Measurements from ENCODE around the gene CDKN2B-AS1.

CDKN2B-AS1 gene

GRCh38 chr9:22041775-22042174 is 47.2 kb downstream of the CDKN2B-AS1 start:
- H3K27me3 ChIP-seq (ENCODE audit: control insufficient read depth in 1 of 2, insufficient read depth in 2 of 2, low read length in 2 of 2): no peaks in the 10 kb centered on the region
- no peak overlapping the region for H3K4me3 ChIP-seq (ENCODE audit: low read depth in 1 of 2, low read length in 2 of 2)
- H3K36me3 ChIP-seq (ENCODE audit: control insufficient read depth in 1 of 2, insufficient read depth in 2 of 2, low read length in 2 of 2): no peaks in the 10 kb centered on the region
- no peak overlapping the region for H3K27ac ChIP-seq (ENCODE audit: low read depth, low read length)
- H3K9ac ChIP-seq (ENCODE audit: low read depth in 1 of 2, low read length in 2 of 2): no peak overlapping the region
- H3K9me3 ChIP-seq (ENCODE audit: control insufficient read depth in 1 of 2, low read length in 2 of 2): no peaks in the 10 kb centered on the region
- peaks cover 27 to 57% of the 10 kb centered on the region in 2 donors for H3K4me1 ChIP-seq (ENCODE audit: control insufficient read depth in 1 of 2, insufficient read depth in 2 of 2, low read length in 2 of 2)

GRCh38 chr9:22043928-22044327 is 49.3 kb downstream of the CDKN2B-AS1 start:
- H3K27ac ChIP-seq (ENCODE audit: low read depth, low read length): no peak overlapping the region
- H3K9me3 ChIP-seq (ENCODE audit: control insufficient read depth in 1 of 2, low read length in 2 of 2): no peaks in the 10 kb centered on the region
- no peaks in the 10 kb centered on the region for H3K36me3 ChIP-seq (ENCODE audit: control insufficient read depth in 1 of 2, insufficient read depth in 2 of 2, low read length in 2 of 2)
- H3K4me3 ChIP-seq (ENCODE audit: low read depth in 1 of 2, low read length in 2 of 2): no peak overlapping the region
- no peak overlapping the region for H3K9ac ChIP-seq (ENCODE audit: low read depth in 1 of 2, low read length in 2 of 2)
- H3K4me1 ChIP-seq (ENCODE audit: control insufficient read depth in 1 of 2, insufficient read depth in 2 of 2, low read length in 2 of 2): peaks cover 32 to 51% of the 10 kb centered on the region in 2 donors
- no peaks in the 10 kb centered on the region for H3K27me3 ChIP-seq (ENCODE audit: control insufficient read depth in 1 of 2, insufficient read depth in 2 of 2, low read length in 2 of 2)

DNA sequence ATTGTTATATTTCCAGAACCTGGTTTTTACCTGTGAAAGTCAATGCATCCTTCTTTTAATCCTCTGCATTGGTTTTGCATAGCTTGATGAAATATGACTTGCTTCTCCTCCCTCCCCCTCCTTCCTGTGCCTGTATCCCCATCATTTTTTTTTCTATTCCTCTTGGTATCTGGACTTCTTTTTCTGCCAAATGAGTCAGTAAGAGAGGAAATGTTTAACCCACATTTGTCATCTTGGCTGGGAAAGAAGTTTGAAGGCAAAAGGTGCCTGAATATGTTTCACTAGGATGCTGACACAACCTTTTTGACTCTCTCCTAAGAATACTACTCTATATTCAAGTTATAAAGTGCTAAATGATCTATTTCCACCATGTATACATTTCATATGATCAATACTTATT is 50.0 kb downstream of the CDKN2B-AS1 start:
- H3K27ac ChIP-seq (ENCODE audit: low read depth, low read length): no peak overlapping the region
- H3K9me3 ChIP-seq (ENCODE audit: control insufficient read depth in 1 of 2, low read length in 2 of 2): no peaks in the 10 kb centered on the region
- no peak overlapping the region for H3K4me3 ChIP-seq (ENCODE audit: low read depth in 1 of 2, low read length in 2 of 2)
- no peaks in the 10 kb centered on the region for H3K36me3 ChIP-seq (ENCODE audit: control insufficient read depth in 1 of 2, insufficient read depth in 2 of 2, low read length in 2 of 2)
- H3K9ac ChIP-seq (ENCODE audit: low read depth in 1 of 2, low read length in 2 of 2): no peak overlapping the region
- peaks cover 26 to 45% of the 10 kb centered on the region in 2 donors for H3K4me1 ChIP-seq (ENCODE audit: control insufficient read depth in 1 of 2, insufficient read depth in 2 of 2, low read length in 2 of 2)
- H3K27me3 ChIP-seq (ENCODE audit: control insufficient read depth in 1 of 2, insufficient read depth in 2 of 2, low read length in 2 of 2): no peaks in the 10 kb centered on the region

DNA sequence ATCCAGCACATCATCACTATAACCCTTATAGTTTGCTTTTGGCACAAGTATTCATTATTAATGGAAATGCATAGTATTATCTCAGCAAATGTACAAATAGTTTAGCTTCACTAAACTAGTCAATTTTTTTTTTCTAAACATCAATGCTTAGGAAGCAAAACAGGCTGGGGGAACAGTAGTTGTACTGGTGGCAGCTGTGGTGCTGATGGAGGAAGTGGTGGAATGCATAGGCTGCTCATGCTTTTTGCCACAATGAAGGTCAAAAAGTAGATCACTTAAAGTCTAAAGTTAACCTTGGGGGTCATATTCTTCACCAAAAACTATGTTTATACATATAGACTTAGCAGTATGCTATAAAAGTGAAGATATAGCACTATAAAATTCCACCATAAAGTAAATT is 50.8 kb downstream of the CDKN2B-AS1 start:
- H3K9ac ChIP-seq (ENCODE audit: low read depth in 1 of 2, low read length in 2 of 2): no peak overlapping the region
- H3K36me3 ChIP-seq (ENCODE audit: control insufficient read depth in 1 of 2, insufficient read depth in 2 of 2, low read length in 2 of 2): no peaks in the 10 kb centered on the region
- H3K27ac ChIP-seq (ENCODE audit: low read depth, low read length): no peak overlapping the region
- H3K4me3 ChIP-seq (ENCODE audit: low read depth in 1 of 2, low read length in 2 of 2): no peak overlapping the region
- H3K9me3 ChIP-seq (ENCODE audit: control insufficient read depth in 1 of 2, low read length in 2 of 2): no peaks in the 10 kb centered on the region
- H3K27me3 ChIP-seq (ENCODE audit: control insufficient read depth in 1 of 2, insufficient read depth in 2 of 2, low read length in 2 of 2): no peaks in the 10 kb centered on the region
- H3K4me1 ChIP-seq (ENCODE audit: control insufficient read depth in 1 of 2, insufficient read depth in 2 of 2, low read length in 2 of 2): peaks cover 18 to 37% of the 10 kb centered on the region in 2 donors

GRCh38 chr9:22046243-22046885 is 51.8 kb downstream of the CDKN2B-AS1 start:
- H3K9ac ChIP-seq (ENCODE audit: low read depth in 1 of 2, low read length in 2 of 2): no peak overlapping the region
- H3K4me3 ChIP-seq (ENCODE audit: low read depth in 1 of 2, low read length in 2 of 2): no peak overlapping the region
- no peaks in the 10 kb centered on the region for H3K9me3 ChIP-seq (ENCODE audit: control insufficient read depth in 1 of 2, low read length in 2 of 2)
- no peaks in the 10 kb centered on the region for H3K27me3 ChIP-seq (ENCODE audit: control insufficient read depth in 1 of 2, insufficient read depth in 2 of 2, low read length in 2 of 2)
- peaks cover 14 to 28% of the 10 kb centered on the region in 2 donors for H3K4me1 ChIP-seq (ENCODE audit: control insufficient read depth in 1 of 2, insufficient read depth in 2 of 2, low read length in 2 of 2)
- no peak overlapping the region for H3K27ac ChIP-seq (ENCODE audit: low read depth, low read length)
- no peaks in the 10 kb centered on the region for H3K36me3 ChIP-seq (ENCODE audit: control insufficient read depth in 1 of 2, insufficient read depth in 2 of 2, low read length in 2 of 2)

DNA sequence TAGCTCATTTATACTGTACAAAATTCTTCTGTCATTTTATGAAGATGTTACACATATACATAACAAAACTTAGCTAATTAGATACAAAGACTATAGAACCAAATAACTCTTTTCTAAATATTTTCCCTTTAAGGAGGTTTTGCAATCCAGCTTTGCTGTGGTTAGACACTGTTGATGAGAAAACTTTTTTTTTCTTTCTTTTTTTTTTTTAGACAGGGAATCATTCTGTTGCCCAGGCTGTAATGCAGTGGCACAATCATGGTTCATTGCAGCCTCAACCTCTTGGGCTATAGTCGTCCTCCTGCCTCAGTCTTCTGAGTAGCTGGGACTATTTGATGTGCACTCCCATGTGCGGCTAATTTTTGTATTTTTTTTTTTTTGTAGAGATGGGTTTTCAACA is 53.0 kb downstream of the CDKN2B-AS1 start:
- H3K36me3 ChIP-seq (ENCODE audit: control insufficient read depth in 1 of 2, insufficient read depth in 2 of 2, low read length in 2 of 2): no peaks in the 10 kb centered on the region
- H3K9me3 ChIP-seq (ENCODE audit: control insufficient read depth in 1 of 2, low read length in 2 of 2): no peaks in the 10 kb centered on the region
- H3K9ac ChIP-seq (ENCODE audit: low read depth in 1 of 2, low read length in 2 of 2): no peak overlapping the region
- no peak overlapping the region for H3K4me3 ChIP-seq (ENCODE audit: low read depth in 1 of 2, low read length in 2 of 2)
- H3K4me1 ChIP-seq (ENCODE audit: control insufficient read depth in 1 of 2, insufficient read depth in 2 of 2, low read length in 2 of 2): peaks cover 11 to 15% of the 10 kb centered on the region in 2 donors
- H3K27ac ChIP-seq (ENCODE audit: low read depth, low read length): no peak overlapping the region
- no peaks in the 10 kb centered on the region for H3K27me3 ChIP-seq (ENCODE audit: control insufficient read depth in 1 of 2, insufficient read depth in 2 of 2, low read length in 2 of 2)

- Histone ChIP-seq H3K36me3 (ENCODE audit: control insufficient read depth in 1 of 2, insufficient read depth in 2 of 2, low read length in 2 of 2) (no peaks in the 10 kb centered on the region), H3K9me3 (ENCODE audit: control insufficient read depth in 1 of 2, low read length in 2 of 2) (no peaks in the 10 kb centered on the region), H3K4me3 (ENCODE audit: low read depth in 1 of 2, low read length in 2 of 2) (no peak overlapping the region), H3K27me3 (ENCODE audit: control insufficient read depth in 1 of 2, insufficient read depth in 2 of 2, low read length in 2 of 2) (no peaks in the 10 kb centered on the region), H3K4me1 (ENCODE audit: control insufficient read depth in 1 of 2, insufficient read depth in 2 of 2, low read length in 2 of 2) (peaks cover 11 to 13% of the 10 kb centered on the region in 2 donors), H3K27ac (ENCODE audit: low read depth, low read length) (no peak overlapping the region), H3K9ac (ENCODE audit: low read depth in 1 of 2, low read length in 2 of 2) (no peak overlapping the region)
These were observed 54.8 kb downstream of the CDKN2B-AS1 start for GRCh38 chr9:22049411-22049810.

DNA sequence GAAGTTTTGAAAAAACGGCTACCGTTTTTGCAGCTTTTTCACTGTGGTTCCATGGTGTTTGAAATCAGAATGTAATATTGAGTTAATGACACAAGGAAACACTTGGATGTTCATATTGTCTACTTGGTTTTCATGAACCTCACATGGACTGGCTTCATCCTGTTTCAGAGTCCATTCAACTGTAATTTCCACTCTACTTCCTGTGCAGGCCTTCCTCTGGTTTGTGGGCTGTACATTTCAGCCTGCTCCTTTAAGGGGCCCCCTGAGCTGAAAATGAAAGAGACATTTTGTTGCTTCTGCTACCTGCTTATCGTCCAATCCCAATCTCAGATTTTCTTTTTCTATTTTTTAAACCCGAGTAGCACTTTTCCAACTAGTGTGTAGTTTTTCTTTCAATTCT is 56.3 kb downstream of the CDKN2B-AS1 start:
- Histone ChIP-seq H3K36me3 (ENCODE audit: control insufficient read depth in 1 of 2, insufficient read depth in 2 of 2, low read length in 2 of 2) (no peaks in the 10 kb centered on the region), H3K27me3 (ENCODE audit: control insufficient read depth in 1 of 2, insufficient read depth in 2 of 2, low read length in 2 of 2) (no peaks in the 10 kb centered on the region), H3K27ac (ENCODE audit: low read depth, low read length) (no peak overlapping the region), H3K9ac (ENCODE audit: low read depth in 1 of 2, low read length in 2 of 2) (no peak overlapping the region), H3K9me3 (ENCODE audit: control insufficient read depth in 1 of 2, low read length in 2 of 2) (no peaks in the 10 kb centered on the region), H3K4me1 (ENCODE audit: control insufficient read depth in 1 of 2, insufficient read depth in 2 of 2, low read length in 2 of 2) (peaks cover 11 to 12% of the 10 kb centered on the region in 2 donors), H3K4me3 (ENCODE audit: low read depth in 1 of 2, low read length in 2 of 2) (no peak overlapping the region)

DNA sequence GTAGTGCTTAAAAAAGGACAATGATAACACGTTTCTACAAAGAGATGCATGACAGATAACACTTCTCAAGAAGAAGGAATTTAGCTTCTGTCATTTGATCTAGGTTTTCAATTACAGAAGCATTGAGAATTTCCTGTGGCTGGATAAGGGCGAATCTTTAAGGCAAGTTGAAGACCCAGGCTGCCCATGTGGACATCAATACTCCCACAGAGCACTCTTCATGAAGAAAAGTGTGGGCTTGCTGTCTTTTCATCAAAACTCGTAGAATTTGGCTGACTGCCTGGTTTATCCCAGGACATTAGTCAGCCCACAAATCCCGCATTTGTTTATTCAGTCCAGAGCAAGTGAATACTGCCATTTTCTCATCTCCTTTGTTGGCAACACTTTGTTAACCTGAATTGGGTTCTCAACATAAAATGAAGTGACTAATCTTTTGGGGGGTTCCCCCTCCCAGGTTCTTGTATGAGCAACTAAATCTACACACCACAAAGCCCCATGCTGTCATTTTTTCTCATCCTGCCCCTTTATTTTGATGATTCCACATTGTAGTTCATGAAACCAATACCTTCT is 57.9 kb downstream of the CDKN2B-AS1 start:
- H3K9ac ChIP-seq (ENCODE audit: low read depth in 1 of 2, low read length in 2 of 2): no peak overlapping the region
- no peak overlapping the region for H3K27ac ChIP-seq (ENCODE audit: low read depth, low read length)
- no peak overlapping the region for H3K4me3 ChIP-seq (ENCODE audit: low read depth in 1 of 2, low read length in 2 of 2)
- H3K9me3 ChIP-seq (ENCODE audit: control insufficient read depth in 1 of 2, low read length in 2 of 2): no peaks in the 10 kb centered on the region
- no peaks in the 10 kb centered on the region for H3K27me3 ChIP-seq (ENCODE audit: control insufficient read depth in 1 of 2, insufficient read depth in 2 of 2, low read length in 2 of 2)
- no peaks in the 10 kb centered on the region for H3K36me3 ChIP-seq (ENCODE audit: control insufficient read depth in 1 of 2, insufficient read depth in 2 of 2, low read length in 2 of 2)
- H3K4me1 ChIP-seq (ENCODE audit: control insufficient read depth in 1 of 2, insufficient read depth in 2 of 2, low read length in 2 of 2): no peaks in the 10 kb centered on the region

GRCh38 chr9:22053178-22053577 is 58.6 kb downstream of the CDKN2B-AS1 start:
- H3K27me3 ChIP-seq (ENCODE audit: control insufficient read depth in 1 of 2, insufficient read depth in 2 of 2, low read length in 2 of 2): no peaks in the 10 kb centered on the region
- no peak overlapping the region for H3K27ac ChIP-seq (ENCODE audit: low read depth, low read length)
- H3K4me1 ChIP-seq (ENCODE audit: control insufficient read depth in 1 of 2, insufficient read depth in 2 of 2, low read length in 2 of 2): no peaks in the 10 kb centered on the region
- no peaks in the 10 kb centered on the region for H3K36me3 ChIP-seq (ENCODE audit: control insufficient read depth in 1 of 2, insufficient read depth in 2 of 2, low read length in 2 of 2)
- H3K9me3 ChIP-seq (ENCODE audit: control insufficient read depth in 1 of 2, low read length in 2 of 2): no peaks in the 10 kb centered on the region
- H3K4me3 ChIP-seq (ENCODE audit: low read depth in 1 of 2, low read length in 2 of 2): no peak overlapping the region
- no peak overlapping the region for H3K9ac ChIP-seq (ENCODE audit: low read depth in 1 of 2, low read length in 2 of 2)
